GM12864 (cell line): ENCODE data around the gene LIMK1.

Source experiments
- DNase-seq: peaks from one replicate; pipeline ENCODE4 v3.0.0-alpha.2; 2011; ENCODE audit warnings: low read depth
- H3K4me3 ChIP-seq: 2 replicates; pipeline ENCODE4 v1.5.1; 2011; ENCODE audit warnings: mild to moderate bottlenecking, low read depth, low read length, control low read depth
- CTCF ChIP-seq: IDR thresholded peaks from 2 replicates; pipeline ENCODE4 v1.5.1; 2011; ENCODE audit warnings: low read depth, mild to moderate bottlenecking, moderate library complexity, low read length, control low read depth, inconsistent platforms; ENCODE audit errors: missing control alignments

Gene LIMK1

GRCh38 chr7:74063223-74063641, 20.4 kb upstream of the LIMK1 start:
- no peak for TF ChIP-seq CTCF
- H3K4me3 ChIP-seq, result no peak overlapping the region
- DNase-seq, result no peak

GRCh38 chr7:74063646-74064045, 20.0 kb upstream of the LIMK1 start:
- no peak overlapping the region for H3K4me3 ChIP-seq
- no peak for TF ChIP-seq CTCF
- no peak for DNase-seq

GRCh38 chr7:74064696-74065095, 18.9 kb upstream of the LIMK1 start:
- no peak for TF ChIP-seq CTCF
- no peak for DNase-seq
- no peak overlapping the region for H3K4me3 ChIP-seq

- no peak overlapping the region for H3K4me3 ChIP-seq
- DNase-seq, result no peak
- no peak for TF ChIP-seq CTCF
Measured at GRCh38 chr7:74066626-74067025, 17.0 kb upstream of the LIMK1 start.

GRCh38 chr7:74068378-74069085, 15.1 kb upstream of the LIMK1 start:
- no peak for DNase-seq

GRCh38 chr7:74069086-74069541, 14.5 kb upstream of the LIMK1 start:
- no peak for DNase-seq
- no peak for TF ChIP-seq CTCF
- no peak overlapping the region for H3K4me3 ChIP-seq

More at GRCh38 chr7:74068378-74069085, 15.1 kb upstream of the LIMK1 start:
- TF ChIP-seq CTCF, result no peak
- no peak overlapping the region for H3K4me3 ChIP-seq
